K562 (cell line): ENCODE results near the gene TJAP1. TPM values are rescaled to one million over a fixed set of nuclear protein-coding genes. Genes with fewer than 3 reads are reported as not detected.

Experiments
- DMBX1 ChIP-seq: fragments of 250-450 bp; sonication (Bioruptor Pico); IDR thresholded peaks from 2 replicates; pipeline ENCODE4 v1.8.0; 2022; ENCODE audit warnings: inconsistent platforms, mild to moderate bottlenecking, moderate library complexity, borderline replicate concordance
- ELF1 ChIP-seq: fragments of 200-800 bp; sonication (Bioruptor generic); IDR thresholded peaks from 2 replicates; pipeline ENCODE4 v1.6.1; 2016; ENCODE audit warnings: missing genetic modification characterization, missing compliant biosample characterization
- ELF4 ChIP-seq: fragments of 450-650 bp; formaldehyde crosslinking; IDR thresholded peaks from 2 replicates; pipeline ENCODE4 v1.4.0; 2022; ENCODE audit warnings: missing genetic modification characterization
- HDAC2 ChIP-seq: fragments of 450-650 bp; IDR thresholded peaks from 2 replicates; pipeline ENCODE4 v1.6.1; 2016; ENCODE audit warnings: mild to moderate bottlenecking
- HDGF ChIP-seq: fragments of 450-650 bp; IDR thresholded peaks from 2 replicates; pipeline ENCODE4 v1.6.1; 2016
- MCM2 ChIP-seq: fragments of 450-650 bp; IDR thresholded peaks from 2 replicates; pipeline ENCODE4 v1.6.1; 2017; ENCODE audit warnings: low read depth, mild to moderate bottlenecking
- NELFE ChIP-seq: IDR thresholded peaks from 2 replicates; pipeline ENCODE4 v1.6.1; 2011; ENCODE audit warnings: mild to moderate bottlenecking; ENCODE audit not compliant: insufficient read depth, insufficient read length
- NFIC ChIP-seq: fragments of 450-650 bp; IDR thresholded peaks from 2 replicates; pipeline ENCODE4 v1.6.1; 2017; ENCODE audit warnings: mild to moderate bottlenecking, inconsistent platforms
- NFRKB ChIP-seq: fragments of 450-650 bp; IDR thresholded peaks from 2 replicates; pipeline ENCODE4 v1.6.1; 2016; ENCODE audit warnings: low read depth
- RBM15 ChIP-seq: fragments of 200-400 bp; formaldehyde crosslinking; IDR thresholded peaks from 2 replicates; pipeline ENCODE4 v1.6.1; 2018; ENCODE audit warnings: mild to moderate bottlenecking, low read length, moderate library complexity; ENCODE audit not compliant: insufficient read depth
- SETDB1 ChIP-seq: IDR thresholded peaks from one replicate; pipeline ENCODE4 v1.6.1; 2012; ENCODE audit warnings: low read length, control low read depth, inconsistent platforms
- SIN3B ChIP-seq: fragments of 450-650 bp; IDR thresholded peaks from 2 replicates; pipeline ENCODE4 v1.6.1; 2017; ENCODE audit warnings: low read depth, mild to moderate bottlenecking, moderate library complexity
- SPI1 ChIP-seq: IDR thresholded peaks from 2 replicates; pipeline ENCODE4 v1.6.1; 2011; ENCODE audit warnings: low read depth, low read length, control low read depth, borderline replicate concordance
- ZFP36 ChIP-seq: fragments of 150-350 bp; IDR thresholded peaks from 2 replicates; pipeline ENCODE4 v1.6.1; 2018; ENCODE audit warnings: low read length, low read depth; ENCODE audit not compliant: partially characterized antibody
- ZNF592 ChIP-seq: fragments of 450-650 bp; IDR thresholded peaks from 2 replicates; pipeline ENCODE4 v1.6.1; 2017; ENCODE audit warnings: antibody characterized with exemption, mild to moderate bottlenecking
- polyA plus RNA-seq, 8 experiments: library from polyadenylated mRNA; depleted of rRNA in 4 of 8; stranded (reverse) in 5 of 8; unstranded in 3 of 8; fragments of >200 nt; fragmentation: Nextera tagmentation in 2 of 8; fragmentation: Illumina TruSeq in 1 of 8; extraction: Ambion mirVana in 2 of 8; extraction: Trizol in 1 of 8; gene quantifications; 2 replicates each; pipeline versions ENCODE4 v1.2.1 to v1.2.3, GENCODE V29; 2011 to 2014; ENCODE audit warnings: inconsistent platforms in 1 of 8, missing spikeins in 1 of 8
- total RNA-seq, 7 experiments: library from RNA; depleted of rRNA in 6 of 7; stranded (reverse); fragments of >200 nt in 6 of 7; fragmentation: Illumina TruSeq in 2 of 7; extraction: Trizol in 2 of 7; gene quantifications; 2 replicates each; pipeline versions ENCODE4 v1.2.1 to v1.2.3, GENCODE V29; 2011 to 2021; ENCODE audit warnings: low replicate concordance in 1 of 7
- TF ChIP-seq, protein P1 (sequence below): fragments of 450-650 bp; IDR thresholded peaks from 2 replicates; pipeline ENCODE4 v1.6.1; 2016
- TF ChIP-seq, protein P2 (sequence below): fragments of 250-450 bp; sonication (Bioruptor Pico); IDR thresholded peaks from 2 replicates; pipeline ENCODE4 v1.8.0; 2021; ENCODE audit warnings: borderline replicate concordance, mild to moderate bottlenecking, moderate library complexity; ENCODE audit not compliant: poor library complexity, severe bottlenecking
- TF ChIP-seq, protein P3 (sequence below): fragments of 450-650 bp; IDR thresholded peaks from 2 replicates; pipeline ENCODE4 v1.6.1; 2014; ENCODE audit warnings: low read depth, mild to moderate bottlenecking, moderate library complexity, borderline replicate concordance
- TF ChIP-seq, protein P4 (sequence below): sonication (generic); formaldehyde crosslinking; IDR thresholded peaks from 2 replicates; pipeline ENCODE4 v1.8.0; 2022; ENCODE audit warnings: mild to moderate bottlenecking, missing genetic modification reagents

TJAP1 gene
- total and polyA plus RNA-seq, 9 of the 15 experiments (the other 6 are each of a cell fraction or from before 2014, with no cell fraction given): 0.06 to 35.8 (median 16.2) TPM

DNA sequence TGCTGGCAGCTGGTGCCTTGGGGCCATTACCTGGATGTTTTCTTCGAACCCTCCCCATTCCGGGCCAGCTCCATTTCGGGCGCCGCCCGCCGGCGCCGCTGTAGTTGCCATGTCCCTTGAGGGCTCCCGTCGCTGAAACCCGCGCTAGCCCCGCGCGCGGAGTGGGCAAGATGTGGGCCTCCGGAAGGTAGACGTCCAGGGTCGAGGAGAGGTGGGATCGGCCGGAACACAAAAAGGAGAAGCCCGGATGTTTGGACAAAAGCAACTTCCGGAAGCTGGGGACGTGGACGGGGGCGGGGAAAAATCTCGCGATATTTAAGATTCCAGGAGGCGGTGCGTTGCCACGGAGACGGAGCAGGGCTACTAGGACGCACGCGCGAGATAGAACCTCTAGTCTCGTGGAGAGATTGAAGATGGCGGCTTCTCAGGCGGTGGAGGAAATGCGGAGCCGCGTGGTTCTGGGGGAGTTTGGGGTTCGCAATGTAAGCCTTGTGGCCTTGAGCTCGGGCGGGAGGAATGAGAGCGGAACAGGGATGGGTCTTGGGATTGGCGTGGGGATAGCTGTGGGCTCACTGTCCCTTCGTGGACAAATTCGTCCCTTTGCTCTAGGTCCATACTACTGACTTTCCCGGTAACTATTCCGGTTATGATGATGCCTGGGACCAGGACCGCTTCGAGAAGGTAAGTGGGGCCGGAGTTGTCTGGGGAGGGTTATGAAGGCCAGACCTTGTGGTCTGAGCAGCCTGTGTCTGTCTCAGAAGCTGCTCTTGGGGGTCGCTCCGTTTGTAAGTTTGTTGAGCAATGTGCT, 39.5 kb downstream of the TJAP1 start, which contains the start of the genes POLR1C and YIPF3 (continued):
- TF ChIP-seq HDAC2: peak; percentile 88
- TF ChIP-seq NFIC: peak; percentile 60
- no peak for TF ChIP-seq DMBX1 (CRISPR knock-in tag)
- TF ChIP-seq RBM15: no peak
- peak; percentile 22 for TF ChIP-seq ZFP36
- TF ChIP-seq, protein P1, sequence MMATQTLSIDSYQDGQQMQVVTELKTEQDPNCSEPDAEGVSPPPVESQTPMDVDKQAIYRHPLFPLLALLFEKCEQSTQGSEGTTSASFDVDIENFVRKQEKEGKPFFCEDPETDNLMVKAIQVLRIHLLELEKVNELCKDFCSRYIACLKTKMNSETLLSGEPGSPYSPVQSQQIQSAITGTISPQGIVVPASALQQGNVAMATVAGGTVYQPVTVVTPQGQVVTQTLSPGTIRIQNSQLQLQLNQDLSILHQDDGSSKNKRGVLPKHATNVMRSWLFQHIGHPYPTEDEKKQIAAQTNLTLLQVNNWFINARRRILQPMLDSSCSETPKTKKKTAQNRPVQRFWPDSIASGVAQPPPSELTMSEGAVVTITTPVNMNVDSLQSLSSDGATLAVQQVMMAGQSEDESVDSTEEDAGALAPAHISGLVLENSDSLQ: peak; percentile 67
- no peak for TF ChIP-seq ZNF592
- TF ChIP-seq, protein P2, sequence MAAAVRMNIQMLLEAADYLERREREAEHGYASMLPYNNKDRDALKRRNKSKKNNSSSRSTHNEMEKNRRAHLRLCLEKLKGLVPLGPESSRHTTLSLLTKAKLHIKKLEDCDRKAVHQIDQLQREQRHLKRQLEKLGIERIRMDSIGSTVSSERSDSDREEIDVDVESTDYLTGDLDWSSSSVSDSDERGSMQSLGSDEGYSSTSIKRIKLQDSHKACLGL: peak; percentile 83
- peak; percentile 13 for TF ChIP-seq SETDB1
- TF ChIP-seq, protein P3, sequence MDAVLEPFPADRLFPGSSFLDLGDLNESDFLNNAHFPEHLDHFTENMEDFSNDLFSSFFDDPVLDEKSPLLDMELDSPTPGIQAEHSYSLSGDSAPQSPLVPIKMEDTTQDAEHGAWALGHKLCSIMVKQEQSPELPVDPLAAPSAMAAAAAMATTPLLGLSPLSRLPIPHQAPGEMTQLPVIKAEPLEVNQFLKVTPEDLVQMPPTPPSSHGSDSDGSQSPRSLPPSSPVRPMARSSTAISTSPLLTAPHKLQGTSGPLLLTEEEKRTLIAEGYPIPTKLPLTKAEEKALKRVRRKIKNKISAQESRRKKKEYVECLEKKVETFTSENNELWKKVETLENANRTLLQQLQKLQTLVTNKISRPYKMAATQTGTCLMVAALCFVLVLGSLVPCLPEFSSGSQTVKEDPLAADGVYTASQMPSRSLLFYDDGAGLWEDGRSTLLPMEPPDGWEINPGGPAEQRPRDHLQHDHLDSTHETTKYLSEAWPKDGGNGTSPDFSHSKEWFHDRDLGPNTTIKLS: peak; percentile 99
- TF ChIP-seq SPI1: peak; percentile 62; the same call in 1 of the 2 replicates
- peak; percentile 60; the same call in 1 of the 2 replicates for TF ChIP-seq ELF4 (CRISPR knock-in tag)
- no peak for TF ChIP-seq NELFE
- TF ChIP-seq, protein P4, sequence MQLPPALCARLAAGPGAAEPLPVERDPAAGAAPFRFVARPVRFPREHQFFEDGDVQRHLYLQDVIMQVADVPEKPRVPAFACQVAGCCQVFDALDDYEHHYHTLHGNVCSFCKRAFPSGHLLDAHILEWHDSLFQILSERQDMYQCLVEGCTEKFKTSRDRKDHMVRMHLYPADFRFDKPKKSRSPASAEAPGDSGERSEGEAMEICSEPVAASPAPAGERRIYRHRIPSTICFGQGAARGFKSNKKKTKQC: peak; percentile 28; the same call in 1 of the 2 replicates
- no peak for TF ChIP-seq MCM2
- TF ChIP-seq SIN3B: peak; percentile 80
- TF ChIP-seq ELF1: peak; percentile 93
- no peak for TF ChIP-seq HDGF
- peak; percentile 98 for TF ChIP-seq NFRKB
